Endothelial cell of umbilical vein (primary cell): ENCODE measurements around the gene DUS1L. TPM values are rescaled to one million over a fixed set of nuclear protein-coding genes. Genes with fewer than 3 reads are reported as not detected.

Experiments
- BruUV-seq: library from RNA; stranded (reverse); fragments of 400-500 nt; replicated peaks from 2 replicates; lab custom pipeline; 2021; lab: Mats Ljungman, UMichigan
- CTCF ChIA-PET: fragments of 300-600, 350-600 bp; sonication (Branson Sonifier 250); formaldehyde crosslinking; loops from one replicate; lab custom pipeline; 2021; ENCODE audit warnings: antibody characterized with exemption, inconsistent platforms; lab: Charles Lee
- POLR2A ChIA-PET: fragments of 300-600, 350-600 bp; sonication (Branson Sonifier 250); formaldehyde crosslinking; loops from one replicate; lab custom pipeline; 2021; ENCODE audit warnings: antibody characterized with exemption, inconsistent platforms; lab: Charles Lee
- DNase-seq: peaks from one replicate; pipeline ENCODE4 v3.0.0-alpha.2; 2011; ENCODE audit warnings: low read depth, low spot score
- FAIRE-seq: peaks from 2 replicates; lab custom pipeline; 2011; peaks lifted over from hg19 to GRCh38; lab: Jason Lieb, UNC
- H2AFZ ChIP-seq: 2 replicates; pipeline ENCODE4 v1.6.0; 2012; ENCODE audit warnings: low read depth, low read length, control low read depth, inconsistent platforms
- H3K27ac ChIP-seq: 2 replicates; pipeline ENCODE4 v1.5.1; 2011; ENCODE audit warnings: low read depth, mild to moderate bottlenecking, control low read depth, low read length, moderate library complexity; ENCODE audit not compliant: insufficient read depth
- H3K27me3 ChIP-seq, 2 experiments: 2 replicates each; pipeline versions ENCODE4 v1.6.0 to v1.6.1; 2011; ENCODE audit warnings: low read length in 2 of 2, mixed read lengths in 1 of 2; ENCODE audit not compliant: control insufficient read depth in 2 of 2, insufficient read depth in 2 of 2
- H3K36me3 ChIP-seq, 2 experiments: 2 replicates in 1 of 2; 3 replicates in 1 of 2; pipeline ENCODE4 v1.5.1; 2011; ENCODE audit warnings: low read length in 2 of 2, mild to moderate bottlenecking in 1 of 2, moderate library complexity in 1 of 2; ENCODE audit not compliant: control insufficient read depth in 2 of 2, insufficient read depth in 2 of 2; ENCODE audit errors: extremely low read depth in 1 of 2
- H3K4me1 ChIP-seq: 3 replicates; pipeline ENCODE4 v1.5.1; 2011; ENCODE audit warnings: mild to moderate bottlenecking, low read length; ENCODE audit not compliant: control insufficient read depth, insufficient read depth; ENCODE audit errors: extremely low read depth
- H3K4me2 ChIP-seq: 2 replicates; pipeline ENCODE4 v1.6.1; 2011; ENCODE audit warnings: low read length, control low read depth, mixed read lengths; ENCODE audit not compliant: insufficient read depth
- H3K4me3 ChIP-seq, 3 experiments: fragments of 200-600 bp in 1 of 3; sonication (generic), shearing (Covaris generic) in 1 of 3; replicated peaks in 1 of 3; 2 replicates each; pipeline ENCODE4 v1.5.1; 2011 to 2016; ENCODE audit warnings: control low read depth in 3 of 3, low read length in 3 of 3, mild to moderate bottlenecking in 2 of 3, inconsistent platforms in 1 of 3, low read depth in 1 of 3, moderate library complexity in 1 of 3; ENCODE audit not compliant: insufficient read depth in 1 of 3
- H3K79me2 ChIP-seq: 2 replicates; pipeline ENCODE4 v1.6.0; 2012; ENCODE audit warnings: low read length, inconsistent platforms; ENCODE audit not compliant: control insufficient read depth, insufficient read depth
- H3K9ac ChIP-seq: replicated peaks from 2 replicates; pipeline ENCODE3; 2011; ENCODE audit warnings: low read length, control low read depth; ENCODE audit not compliant: insufficient read depth; ENCODE audit errors: extremely low read depth
- H3K9me1 ChIP-seq: replicated peaks from 3 replicates; pipeline ENCODE4 v1.6.0; 2011; ENCODE audit warnings: mild to moderate bottlenecking, low read length; ENCODE audit not compliant: control insufficient read depth, insufficient read depth; ENCODE audit errors: extremely low read depth
- H3K9me3 ChIP-seq: replicated peaks from 2 replicates; pipeline ENCODE4 v1.5.1; 2012; ENCODE audit warnings: low read length, inconsistent platforms; ENCODE audit not compliant: control insufficient read depth, insufficient read depth
- H4K20me1 ChIP-seq: replicated peaks from 2 replicates; pipeline ENCODE3; 2011; ENCODE audit warnings: mild to moderate bottlenecking, low read length; ENCODE audit not compliant: control insufficient read depth, insufficient read depth; ENCODE audit errors: extremely low read depth
- CTCF ChIP-seq, 2 donors: IDR thresholded peaks; 1 replicate in 1 of 2; 2 replicates in 1 of 2; pipeline ENCODE4 v1.5.1; 2011; ENCODE audit warnings: low read length in 2 of 2, mild to moderate bottlenecking in 2 of 2, moderate library complexity in 2 of 2, control low read depth in 1 of 2, inconsistent platforms in 1 of 2, low read depth in 1 of 2; ENCODE audit not compliant: insufficient read depth in 1 of 2; ENCODE audit errors: extremely low read depth in 1 of 2
- EZH2 ChIP-seq: IDR thresholded peaks from 2 replicates; pipeline ENCODE4 v1.6.1; 2012; ENCODE audit warnings: borderline replicate concordance, low read depth, mild to moderate bottlenecking, moderate library complexity, low read length, inconsistent platforms; ENCODE audit not compliant: severe bottlenecking
- FOS ChIP-seq: IDR thresholded peaks from 2 replicates; pipeline ENCODE4 v1.6.1; 2011; ENCODE audit warnings: mild to moderate bottlenecking, low read length, moderate library complexity, borderline replicate concordance; ENCODE audit not compliant: insufficient read depth
- GATA2 ChIP-seq: IDR thresholded peaks from 2 replicates; pipeline ENCODE4 v1.7.0; 2011; ENCODE audit warnings: low read depth, mild to moderate bottlenecking, moderate library complexity, mixed read lengths, low read length; ENCODE audit not compliant: insufficient read length, insufficient read depth
- JUN ChIP-seq: IDR thresholded peaks from 2 replicates; pipeline ENCODE4 v1.6.1; 2011; ENCODE audit warnings: borderline replicate concordance, low read depth; ENCODE audit not compliant: insufficient read length, insufficient read depth
- MAX ChIP-seq: IDR thresholded peaks from 2 replicates; pipeline ENCODE4 v1.6.1; 2011; ENCODE audit not compliant: insufficient read depth, insufficient read length
- POLR2A ChIP-seq: IDR thresholded peaks from 2 replicates; pipeline ENCODE4 v1.6.1; 2012; ENCODE audit warnings: low read depth, mild to moderate bottlenecking, control low read depth, low read length
- dilution Hi-C: fragments of 300-500 bp; cut with MboI; formaldehyde crosslinking; loops from one replicate; pipeline ENCODE4 v1.15.0; 2019; ENCODE audit warnings: low sequenced_read_pairs; ENCODE audit not compliant: extremely low pct_ligation_motif_present
- intact Hi-C: fragments of 100-400 bp; cut with micrococcal nuclease; formaldehyde crosslinking; loops from one replicate; pipeline ENCODE4 v1.10.0; 2022
- polyA plus RNA-seq, 4 experiments: library from polyadenylated mRNA; depleted of rRNA in 3 of 4; stranded (reverse) in 3 of 4; unstranded in 1 of 4; fragments of >200 nt; gene quantifications; 2 replicates each; pipeline versions ENCODE4 v1.2.1 to v1.2.3, GENCODE V29; 2011 to 2012; ENCODE audit warnings: missing spikeins in 1 of 4
- total RNA-seq: library from RNA; stranded (reverse); gene quantifications from 2 replicates; pipeline ENCODE4 v1.2.3, GENCODE V29; 2021

DUS1L gene
- total and polyA plus RNA-seq, 2 donors (not counting 3 experiments of a cell fraction or from before 2014, with no cell fraction given) = 60.1 to 92.9 TPM

- Histone ChIP-seq H3K27me3 (no peaks in the 10 kb centered on the region), H3K9me1 (no peaks in the 10 kb centered on the region), H3K79me2 (no peaks in the 10 kb centered on the region), H2AFZ (peak overlapping the region; percentile 43), H3K4me1 (peaks cover 10% of the 10 kb centered on the region), H3K27ac (peak overlapping the region; percentile 9), H3K4me3 (no peak overlapping the region), H3K36me3 (no peaks in the 10 kb centered on the region), H4K20me1 (no peaks in the 10 kb centered on the region), H3K4me2 (peak overlapping the region; percentile 37), H3K9me3 (no peaks in the 10 kb centered on the region), H3K9ac (peak overlapping the region; percentile 3)
- BruUV-seq = no TSS peak
- dilution Hi-C loops = no loop called here
- POLR2A ChIA-PET = interaction anchor here (1.8 kb wide), 1 partner anchor 9 kb away, joined by 9 read pairs; the partner anchor contains the start of gene FASN
- intact Hi-C loops = loop anchor here (1.0 kb wide), 1 partner anchor 48 kb away; no protein-coding TSS in a partner anchor
- no peak for DNase-seq
- CTCF ChIA-PET = interaction anchor here (1.1 to 2.5 kb wide), 7 partner anchors 35 to 228 kb away, joined by 3 to 17 read pairs (median 4); no protein-coding TSS in a partner anchor
- FAIRE-seq = no peak
- TF ChIP-seq POLR2A = no peak
- no peak for TF ChIP-seq EZH2
- no peak for TF ChIP-seq GATA2
- TF ChIP-seq CTCF (IDR thresholded peaks at IDR 0.05; ENCODE audit: extremely low read depth in 1 of 2, insufficient read depth in 1 of 2, low read depth in 1 of 2, low read length in 2 of 2) = no peak
- TF ChIP-seq MAX = no peak
- TF ChIP-seq JUN = no peak
- TF ChIP-seq FOS = no peak
Observed at GRCh38 chr17:82106688-82107305, 41.2 kb upstream of the DUS1L start.
